Measurements from ENCODE around the gene C1orf53.
"Not testable (repeated sequence)": the region's sequence is repeated elsewhere in the genome, so short reads cannot be mapped to it uniquely, and the experiment has no call there.

DNA sequence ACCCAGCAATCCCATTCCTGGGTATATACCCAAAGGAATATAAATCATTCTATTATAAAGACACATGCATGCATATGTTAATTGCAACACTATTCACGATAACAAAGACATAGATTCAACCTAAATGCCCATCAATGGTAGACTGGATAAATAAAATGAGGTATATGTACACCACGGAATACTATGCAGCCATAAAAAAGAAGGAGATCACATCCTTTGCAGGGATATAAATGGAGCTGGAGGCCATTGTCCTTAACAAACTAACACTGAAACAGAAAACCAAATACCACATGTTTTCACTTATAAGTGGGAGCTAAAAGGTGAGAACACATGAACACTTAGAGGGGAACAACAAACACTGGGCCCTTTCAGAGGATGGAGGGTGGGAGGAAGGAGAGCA, 46.7 kb upstream of the C1orf53 start:
- TF ChIP-seq, protein P1, sequence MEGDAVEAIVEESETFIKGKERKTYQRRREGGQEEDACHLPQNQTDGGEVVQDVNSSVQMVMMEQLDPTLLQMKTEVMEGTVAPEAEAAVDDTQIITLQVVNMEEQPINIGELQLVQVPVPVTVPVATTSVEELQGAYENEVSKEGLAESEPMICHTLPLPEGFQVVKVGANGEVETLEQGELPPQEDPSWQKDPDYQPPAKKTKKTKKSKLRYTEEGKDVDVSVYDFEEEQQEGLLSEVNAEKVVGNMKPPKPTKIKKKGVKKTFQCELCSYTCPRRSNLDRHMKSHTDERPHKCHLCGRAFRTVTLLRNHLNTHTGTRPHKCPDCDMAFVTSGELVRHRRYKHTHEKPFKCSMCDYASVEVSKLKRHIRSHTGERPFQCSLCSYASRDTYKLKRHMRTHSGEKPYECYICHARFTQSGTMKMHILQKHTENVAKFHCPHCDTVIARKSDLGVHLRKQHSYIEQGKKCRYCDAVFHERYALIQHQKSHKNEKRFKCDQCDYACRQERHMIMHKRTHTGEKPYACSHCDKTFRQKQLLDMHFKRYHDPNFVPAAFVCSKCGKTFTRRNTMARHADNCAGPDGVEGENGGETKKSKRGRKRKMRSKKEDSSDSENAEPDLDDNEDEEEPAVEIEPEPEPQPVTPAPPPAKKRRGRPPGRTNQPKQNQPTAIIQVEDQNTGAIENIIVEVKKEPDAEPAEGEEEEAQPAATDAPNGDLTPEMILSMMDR (IDR thresholded peaks at IDR 0.05): not testable (repeated sequence)
- not testable (repeated sequence) for TF ChIP-seq POLR2A (IDR thresholded peaks at IDR 0.05)
